H1 (cell line): ENCODE data around the gene ISOC1. TPM values are rescaled to one million over a fixed set of nuclear protein-coding genes. Genes with fewer than 3 reads are reported as not detected.

ENCODE experiments used
- ASH2L ChIP-seq: fragments of 200-600, 300-600 bp; sonication (generic); IDR thresholded peaks from one replicate; pipeline ENCODE4 v1.7.1; 2017; ENCODE audit warnings: low read length
- E2F6 ChIP-seq: IDR thresholded peaks from 2 replicates; pipeline ENCODE4 v1.6.1; 2012; ENCODE audit warnings: inconsistent platforms
- FOSL1 ChIP-seq: IDR thresholded peaks from 2 replicates; pipeline ENCODE4 v1.6.1; 2011; ENCODE audit warnings: mild to moderate bottlenecking, low read depth, low read length, moderate library complexity; ENCODE audit not compliant: insufficient read depth
- GTF2F1 ChIP-seq: IDR thresholded peaks from 2 replicates; pipeline ENCODE4 v1.6.1; 2012; ENCODE audit warnings: low read depth, low read length, improper control_type of control experiment, borderline replicate concordance
- MAX ChIP-seq: IDR thresholded peaks from 2 replicates; pipeline ENCODE4 v1.6.1; 2012; ENCODE audit warnings: inconsistent platforms
- polyA plus RNA-seq, 7 experiments: library from polyadenylated mRNA; depleted of rRNA in 3 of 7; stranded (reverse) in 5 of 7; unstranded in 2 of 7; fragments of >200 nt in 5 of 7; fragments of 200-250 nt in 2 of 7; gene quantifications; 1 replicate in 5 of 7; 2 replicates in 1 of 7; 4 replicates in 1 of 7; pipeline versions ENCODE4 v1.2.1 to v1.2.3, GENCODE V29; 2011 to 2013; ENCODE audit warnings: missing spikeins in 2 of 7, mixed read lengths in 2 of 7
- total RNA-seq: library from RNA; stranded (reverse); fragmentation: NEBNext Ultra II Directional; extraction: Animal tissue kit (Norgen Biotek cat#: 25700); gene quantifications from 2 replicates; pipeline ENCODE4 v1.2.1, GENCODE V29; 2021

Gene ISOC1
- total and polyA plus RNA-seq, 2 of the 8 experiments (the other 6 are each of a cell fraction or from before 2014, with no cell fraction given): 27.7 to 34.9 TPM

- TF ChIP-seq ASH2L: no peak
- no peak for TF ChIP-seq GTF2F1
- TF ChIP-seq E2F6: no peak
- no peak for TF ChIP-seq MAX
- no peak for TF ChIP-seq FOSL1
- TF ChIP-seq, all 59 proteins: peak for 0
These were observed 21.4 kb upstream of the ISOC1 start (continued) for GRCh38 chr5:129073111-129073510.
